IPS DF 6.9 (cell line): ENCODE data around the gene PNMA6A.
"Not testable (repeated sequence)": the region's sequence is repeated elsewhere in the genome, so short reads cannot be mapped to it uniquely, and the experiment has no call there.

Source experiments
- DNase-seq: peaks from one replicate; pipeline ENCODE4 v3.0.0-alpha.2; 2013; ENCODE audit warnings: low read depth, low spot score
- H3K27ac ChIP-seq: one replicate; pipeline ENCODE4 v1.5.1; 2013; ENCODE audit warnings: low read length, control low read depth
- H3K27me3 ChIP-seq: 2 replicates; pipeline ENCODE4 v1.6.1; 2013; ENCODE audit warnings: mild to moderate bottlenecking, low read length; ENCODE audit not compliant: control insufficient read depth, insufficient read depth
- H3K36me3 ChIP-seq: 2 replicates; pipeline ENCODE4 v1.6.1; 2013; ENCODE audit warnings: low read length; ENCODE audit not compliant: control insufficient read depth, insufficient read depth
- H3K4me1 ChIP-seq: 2 replicates; pipeline ENCODE4 v1.6.1; 2013; ENCODE audit warnings: low read length; ENCODE audit not compliant: control insufficient read depth, insufficient read depth
- H3K4me3 ChIP-seq: 2 replicates; pipeline ENCODE4 v1.5.1; 2013; ENCODE audit warnings: mild to moderate bottlenecking, low read length
- H3K9me3 ChIP-seq: 2 replicates; pipeline ENCODE4 v1.6.1; 2013; ENCODE audit warnings: low read length, inconsistent platforms; ENCODE audit not compliant: control insufficient read depth, insufficient read depth
- WGBS: extraction: QIAGEN DNeasy Blood & Tissue Kit; methylation state at CpG from one replicate; pipeline ENCODE4 v1.1.7; 2013; ENCODE audit warnings: mixed read lengths, missing lambda C conversion rate; ENCODE audit not compliant: insufficient read length, insufficient coverage; 5-methylcytosine and 5-hydroxymethylcytosine counted together

PNMA6A gene

GRCh38 chrX:153074935-153075334 is 2.7 kb downstream of the PNMA6A start:
- no peaks in the 10 kb centered on the region for H3K27me3 ChIP-seq
- no peaks in the 10 kb centered on the region for H3K36me3 ChIP-seq
- WGBS: no CpG with 5 or more reads among the region's 11 CpGs
- H3K4me3 ChIP-seq: no peak overlapping the region
- H3K4me1 ChIP-seq: no peaks in the 10 kb centered on the region
- no peak overlapping the region for H3K27ac ChIP-seq
- no peak for DNase-seq
- no peaks in the 10 kb centered on the region for H3K9me3 ChIP-seq

GRCh38 chrX:153075366-153075765 is 3.1 kb downstream of the PNMA6A start:
- no peaks in the 10 kb centered on the region for H3K4me1 ChIP-seq
- no peak for DNase-seq
- H3K36me3 ChIP-seq: no peaks in the 10 kb centered on the region
- no peak overlapping the region for H3K4me3 ChIP-seq
- no peak overlapping the region for H3K27ac ChIP-seq
- no peaks in the 10 kb centered on the region for H3K9me3 ChIP-seq
- no CpG with 5 or more reads among the region's 14 CpGs for WGBS
- no peaks in the 10 kb centered on the region for H3K27me3 ChIP-seq

DNA sequence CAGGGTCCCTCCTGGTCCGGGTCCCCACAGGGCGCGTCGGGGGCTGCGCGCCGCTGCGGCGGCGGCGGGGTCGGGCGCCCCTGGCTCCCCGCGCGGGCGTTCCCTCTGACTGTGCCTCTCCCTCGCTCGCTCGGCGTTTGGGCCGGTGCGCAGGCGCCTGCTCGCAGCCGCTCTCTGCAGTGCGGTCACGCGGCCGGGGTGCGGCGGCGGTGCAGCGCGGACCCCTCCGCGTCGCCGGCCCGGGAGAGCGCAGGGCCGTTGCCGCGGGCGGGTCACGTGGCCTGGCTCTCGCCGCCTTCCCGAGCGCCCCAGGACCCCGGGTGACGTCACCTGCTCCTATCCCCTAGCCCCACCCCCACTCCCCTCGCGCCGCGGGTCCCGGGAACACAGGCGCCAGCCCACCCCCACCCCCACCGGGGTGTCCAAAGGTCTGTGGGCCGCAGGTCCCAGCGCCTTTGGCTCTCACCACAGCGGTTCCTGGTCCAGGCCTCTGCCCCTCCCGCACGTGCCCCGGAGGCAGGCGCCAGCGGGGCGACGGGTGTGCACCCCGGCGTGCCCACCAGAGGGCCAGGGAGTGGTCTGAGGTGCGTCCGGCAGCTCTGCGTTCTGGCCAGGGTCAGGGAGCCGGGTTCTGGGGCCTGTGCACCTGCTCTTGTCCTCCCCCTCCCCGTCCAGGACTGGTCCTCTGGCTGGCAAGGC is 5.3 kb downstream of the PNMA6A start:
- not testable (repeated sequence) for H3K27me3 ChIP-seq, H3K9me3 ChIP-seq, H3K4me1 ChIP-seq, H3K27ac ChIP-seq, DNase-seq, H3K36me3 ChIP-seq, H3K4me3 ChIP-seq
- no CpG with 5 or more reads among the region's 76 CpGs for WGBS

DNA sequence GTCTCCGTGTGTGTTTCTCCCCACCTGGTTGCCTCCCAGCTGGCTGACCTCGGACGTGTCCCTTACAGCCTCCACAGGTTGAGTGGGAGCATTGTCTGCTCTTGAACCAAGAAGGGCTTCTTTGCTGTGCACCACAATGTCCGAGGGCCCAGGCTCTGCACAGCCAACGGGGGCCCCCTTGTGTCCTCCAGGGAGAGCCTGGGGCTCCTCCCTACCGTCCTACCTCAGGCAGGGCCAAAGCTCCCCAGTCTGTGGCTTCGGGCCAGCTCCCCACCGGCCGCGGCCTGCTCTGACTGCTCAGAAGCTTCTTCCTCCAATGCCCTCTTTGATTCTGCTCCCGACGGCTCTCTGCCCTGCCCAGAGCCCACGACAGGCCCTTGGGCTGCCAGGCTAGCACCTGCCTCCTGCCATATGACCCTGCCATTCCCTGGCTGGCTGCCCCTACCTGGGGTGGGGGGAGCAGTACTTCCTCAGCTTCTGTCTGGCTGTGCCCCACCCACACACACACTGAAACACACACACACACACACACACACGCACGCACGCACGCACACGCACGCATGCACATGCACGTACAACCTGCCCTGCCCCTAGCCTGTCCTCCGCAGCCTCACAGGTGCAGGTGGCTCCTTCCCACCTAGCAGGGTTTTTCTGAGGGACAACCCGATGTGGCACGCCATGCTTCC is 11.1 kb downstream of the PNMA6A start:
- H3K36me3 ChIP-seq, H3K4me1 ChIP-seq, H3K27ac ChIP-seq, DNase-seq, H3K27me3 ChIP-seq, H3K9me3 ChIP-seq, H3K4me3 ChIP-seq: not testable (repeated sequence)
- no CpG with 5 or more reads among the region's 23 CpGs for WGBS

DNA sequence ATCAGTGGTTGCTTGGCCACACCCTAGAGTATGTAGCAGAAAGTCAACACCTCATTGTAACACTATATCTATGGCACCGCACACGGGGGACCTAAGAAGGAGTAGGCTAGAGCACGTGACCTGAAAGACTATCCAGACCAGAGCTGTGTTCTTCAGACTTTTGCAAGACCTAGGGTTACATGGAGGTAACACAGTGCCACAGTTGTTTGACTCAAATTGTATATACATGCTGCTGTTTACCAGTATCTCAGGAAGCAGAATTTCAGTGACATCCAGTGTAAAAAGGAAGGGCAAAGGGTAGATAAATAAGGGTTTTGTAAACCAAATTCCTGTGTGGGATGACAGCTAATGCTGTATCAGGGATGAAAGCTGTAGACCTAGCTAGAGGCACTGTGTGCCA is 30.2 kb downstream of the PNMA6A start:
- Histone ChIP-seq H3K9me3 (no peaks in the 10 kb centered on the region), H3K4me3 (no peak overlapping the region), H3K36me3 (no peaks in the 10 kb centered on the region), H3K4me1 (no peaks in the 10 kb centered on the region), H3K27me3 (no peaks in the 10 kb centered on the region), H3K27ac (no peak overlapping the region)
- DNase-seq: no peak
- WGBS: no CpG with 5 or more reads among the region's 3 CpGs

GRCh38 chrX:153104959-153105358 is 32.7 kb downstream of the PNMA6A start:
- H3K27ac ChIP-seq, H3K4me3 ChIP-seq, DNase-seq, H3K4me1 ChIP-seq, H3K27me3 ChIP-seq, H3K36me3 ChIP-seq, H3K9me3 ChIP-seq: not testable (repeated sequence)
- WGBS: no CpG with 5 or more reads among the region's 1 CpG

GRCh38 chrX:153106092-153106801 is 34.0 kb downstream of the PNMA6A start:
- H3K4me3 ChIP-seq, H3K27me3 ChIP-seq, DNase-seq, H3K27ac ChIP-seq, H3K36me3 ChIP-seq, H3K9me3 ChIP-seq, H3K4me1 ChIP-seq: not testable (repeated sequence)
- no CpG with 5 or more reads among the region's 12 CpGs for WGBS

DNA sequence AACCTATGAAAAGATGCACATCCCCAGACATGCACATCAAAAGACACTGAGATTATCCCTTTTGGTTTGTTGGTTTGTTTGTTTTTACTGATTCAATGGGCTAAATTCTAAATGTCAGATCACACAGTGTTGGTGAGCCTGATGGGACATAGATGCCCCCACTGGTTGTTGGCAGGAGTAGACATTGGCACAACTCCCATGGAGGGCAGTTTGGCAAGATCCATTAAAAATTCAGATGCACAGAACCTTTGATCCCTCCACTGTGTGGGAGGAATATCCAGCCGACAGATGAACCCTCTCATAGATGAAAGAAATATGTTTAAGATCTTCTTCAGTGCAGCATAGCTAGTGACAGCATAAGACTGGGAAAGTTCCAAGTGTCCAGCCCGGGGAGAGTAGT is 38.5 kb downstream of the PNMA6A start:
- H3K27me3 ChIP-seq, H3K36me3 ChIP-seq, H3K4me1 ChIP-seq, H3K27ac ChIP-seq, DNase-seq, H3K9me3 ChIP-seq, H3K4me3 ChIP-seq: not testable (repeated sequence)
- WGBS: no CpG with 5 or more reads among the region's 2 CpGs

- not testable (repeated sequence) for DNase-seq, H3K27ac ChIP-seq, H3K36me3 ChIP-seq, H3K9me3 ChIP-seq, H3K4me1 ChIP-seq, H3K27me3 ChIP-seq, H3K4me3 ChIP-seq
- no CpG with 5 or more reads among the region's 9 CpGs for WGBS
Observed at GRCh38 chrX:153113851-153114250, 41.6 kb downstream of the PNMA6A start.

DNA sequence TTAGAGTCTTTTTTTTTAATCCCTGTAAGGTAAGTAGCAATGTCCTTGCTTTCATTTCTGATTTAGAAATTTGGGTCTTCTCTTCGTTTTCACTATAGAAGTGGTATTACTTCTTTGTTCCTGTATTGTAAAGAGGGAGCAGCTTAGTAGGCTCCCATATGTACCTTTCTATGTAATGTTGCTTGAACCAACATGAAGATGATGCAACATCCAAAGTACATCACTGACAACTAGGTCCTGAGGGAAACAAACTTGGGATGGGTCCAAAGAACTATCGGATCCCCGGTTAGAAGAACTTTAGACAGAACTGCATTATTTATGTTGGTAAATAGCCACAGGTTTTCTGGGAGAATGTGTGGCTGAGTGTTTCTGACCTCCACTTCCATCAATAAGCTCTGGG is 45.5 kb downstream of the PNMA6A start:
- H3K36me3 ChIP-seq, H3K4me1 ChIP-seq, H3K9me3 ChIP-seq, DNase-seq, H3K4me3 ChIP-seq, H3K27ac ChIP-seq, H3K27me3 ChIP-seq: not testable (repeated sequence)
- WGBS: no CpG with 5 or more reads among the region's 3 CpGs
